Activated T-cell treated with anti-CD3 and anti-CD28 coated beads for 24 hours (primary cell): Measurements from ENCODE around the gene POU5F1.
"Not testable (repeated sequence)": the region's sequence is repeated elsewhere in the genome, so short reads cannot be mapped to it uniquely, and the experiment has no call there.

Source experiments
- DNase-seq: peaks from one replicate; pipeline ENCODE4 v3.0.0-alpha.2; 2020; ENCODE audit warnings: low read depth

POU5F1 gene

DNA sequence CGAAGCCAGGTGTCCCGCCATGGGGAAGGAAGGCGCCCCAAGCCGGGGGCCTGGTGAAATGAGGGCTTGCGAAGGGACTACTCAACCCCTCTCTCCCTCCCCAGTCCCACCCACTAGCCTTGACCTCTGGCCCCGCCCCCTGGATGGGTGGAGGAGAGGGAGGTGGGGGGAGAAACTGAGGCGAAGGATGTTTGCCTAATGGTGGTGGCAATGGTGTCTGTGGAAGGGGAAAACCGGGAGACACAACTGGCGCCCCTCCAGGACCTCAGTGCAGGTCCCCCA lies at the start of gene POU5F1:
Gene POU5F1, minus strand, starts transcription at position 83 of the 282 bp plus-strand sequence. Its CDS starts 62 bp downstream, at position 21.
- DNase-seq = no peak

GRCh38 chr6:31216208-31216898 lies 45.9 kb upstream of the POU5F1 start:
- DNase-seq = no peak

- DNase-seq = not testable (repeated sequence)
Measured at GRCh38 chr6:31215216-31215615, 44.7 kb upstream of the POU5F1 start.

- DNase-seq = no peak
Measured at GRCh38 chr6:31214516-31214915, 44.0 kb upstream of the POU5F1 start.

GRCh38 chr6:31210741-31211532 lies 40.5 kb upstream of the POU5F1 start:
- DNase-seq = no peak

DNA sequence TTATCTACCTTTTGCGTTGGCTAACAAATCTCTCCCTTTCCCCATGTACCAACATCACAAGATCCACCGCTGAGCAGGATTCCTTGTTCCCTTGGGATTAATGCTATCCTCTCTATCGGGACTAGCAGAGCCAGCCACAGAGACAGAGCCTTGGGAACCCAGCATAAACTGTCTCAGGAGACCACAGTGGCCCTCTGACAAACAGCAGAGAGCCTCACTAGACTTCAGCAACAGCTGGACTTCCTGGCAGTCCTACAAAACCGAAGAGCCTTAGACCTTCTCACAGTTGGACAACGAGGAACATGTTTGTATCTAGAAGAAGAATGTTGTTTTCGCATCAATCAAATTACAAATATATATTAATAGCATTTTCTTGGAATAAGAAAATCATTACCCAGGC lies 39.6 kb upstream of the POU5F1 start:
- no peak for DNase-seq

DNA sequence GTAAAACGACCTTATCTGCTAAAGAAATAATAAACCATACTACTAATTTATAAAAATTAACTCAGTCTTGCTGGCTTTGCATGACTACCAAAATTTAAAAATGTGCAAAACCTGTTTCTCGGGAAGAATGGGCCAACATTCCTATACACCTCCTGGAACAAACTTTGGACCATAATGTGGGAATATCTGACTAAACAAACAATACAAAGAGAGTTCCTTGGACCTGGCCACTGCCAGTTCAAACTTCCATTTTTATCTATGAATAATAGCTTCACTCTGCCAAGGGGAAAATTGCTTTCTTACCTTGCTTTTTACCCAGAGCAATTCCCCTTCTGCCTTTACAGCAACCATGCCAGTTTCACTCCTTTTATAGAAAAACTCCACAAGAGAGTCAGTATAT lies 38.7 kb upstream of the POU5F1 start:
- DNase-seq = no peak

DNA sequence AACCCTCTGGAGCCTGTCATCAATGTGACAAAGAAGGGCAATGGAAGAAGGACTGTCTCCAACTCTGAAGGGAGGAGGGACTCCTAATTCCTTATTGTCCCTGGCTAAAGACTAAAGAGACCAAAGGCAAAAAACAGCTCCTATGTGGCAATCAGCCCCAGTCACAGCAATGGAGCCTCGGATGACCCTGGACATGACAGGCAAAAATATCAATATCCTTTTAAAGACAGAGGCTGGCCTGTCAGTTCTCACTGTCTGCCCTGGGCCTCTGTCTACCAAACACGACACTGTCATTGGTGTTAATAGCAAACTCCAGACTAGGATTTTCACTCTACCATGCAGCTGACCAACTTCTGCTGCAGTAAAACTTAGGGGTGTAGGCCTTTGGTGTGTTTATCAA lies 38.0 kb upstream of the POU5F1 start:
- no peak for DNase-seq

- no peak for DNase-seq
Measured at GRCh38 chr6:31205638-31206037, 35.2 kb upstream of the POU5F1 start.

DNA sequence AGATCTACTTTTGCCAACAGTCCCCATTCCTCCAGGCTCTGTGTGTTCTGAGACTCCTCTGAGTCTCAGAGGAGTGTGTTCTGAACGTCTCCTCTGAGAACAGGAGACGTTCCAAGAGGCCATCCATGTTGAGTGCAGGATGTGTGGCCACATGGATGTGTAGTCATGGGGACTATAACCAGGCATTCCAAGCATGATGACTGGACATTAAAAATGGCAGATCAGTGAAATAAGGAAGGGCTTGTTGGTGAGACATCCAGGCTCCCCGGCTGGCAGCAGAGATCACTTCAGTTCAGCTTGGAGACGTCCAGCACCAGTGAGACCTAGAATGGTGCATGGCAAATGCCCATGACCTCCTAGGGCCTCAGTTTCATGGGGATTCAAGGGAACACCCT lies 34.3 kb upstream of the POU5F1 start:
- no peak for DNase-seq

GRCh38 chr6:31203345-31203979 lies 33.0 kb upstream of the POU5F1 start:
- DNase-seq = peak; percentile 61

DNA sequence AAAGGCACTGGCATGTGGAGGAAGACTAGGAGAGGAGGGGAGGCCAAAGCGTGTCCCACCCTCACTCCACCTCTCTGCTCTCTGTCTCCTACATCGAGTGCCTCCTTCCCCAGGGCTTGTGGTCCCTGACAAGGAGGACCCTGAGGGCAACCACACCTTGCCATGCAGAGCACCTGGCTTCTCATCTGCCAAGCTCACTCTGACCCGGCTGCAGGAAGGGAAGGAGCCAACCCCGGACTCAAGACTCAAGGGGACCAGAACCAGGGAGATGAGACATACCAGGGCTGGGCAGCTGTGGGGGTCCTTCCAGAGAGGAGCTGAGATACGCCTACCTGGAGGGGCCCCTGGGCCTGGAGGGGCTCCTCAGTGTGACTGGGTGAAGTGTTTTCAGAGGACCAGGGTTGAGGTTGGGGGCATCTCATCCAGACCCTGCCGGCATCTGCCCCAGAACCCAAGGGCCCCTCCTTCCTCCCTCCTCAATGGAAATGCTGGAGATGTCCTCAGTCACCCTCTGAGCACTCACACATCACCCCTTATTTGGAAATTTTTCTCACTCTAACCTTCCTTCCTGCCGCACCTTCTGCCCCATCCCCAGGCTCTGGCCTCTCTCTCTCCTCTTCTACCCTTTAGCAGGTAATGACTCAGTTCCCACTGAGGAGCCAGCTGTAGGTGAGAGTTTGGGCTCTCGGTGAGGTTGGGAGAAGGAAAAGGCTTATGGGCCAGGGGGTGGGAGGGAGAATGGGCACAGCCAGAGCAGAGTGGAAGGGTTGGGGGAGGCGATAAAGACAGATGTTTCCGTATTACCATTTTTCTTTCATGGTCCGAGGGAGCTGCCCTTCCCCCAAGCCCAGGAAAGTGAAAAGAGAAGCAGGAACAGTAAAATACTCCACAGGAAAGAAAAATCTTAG lies 32.0 kb upstream of the POU5F1 start:
- DNase-seq = no peak

GRCh38 chr6:31199105-31199452 lies 28.6 kb upstream of the POU5F1 start:
- DNase-seq = not testable (repeated sequence)

DNA sequence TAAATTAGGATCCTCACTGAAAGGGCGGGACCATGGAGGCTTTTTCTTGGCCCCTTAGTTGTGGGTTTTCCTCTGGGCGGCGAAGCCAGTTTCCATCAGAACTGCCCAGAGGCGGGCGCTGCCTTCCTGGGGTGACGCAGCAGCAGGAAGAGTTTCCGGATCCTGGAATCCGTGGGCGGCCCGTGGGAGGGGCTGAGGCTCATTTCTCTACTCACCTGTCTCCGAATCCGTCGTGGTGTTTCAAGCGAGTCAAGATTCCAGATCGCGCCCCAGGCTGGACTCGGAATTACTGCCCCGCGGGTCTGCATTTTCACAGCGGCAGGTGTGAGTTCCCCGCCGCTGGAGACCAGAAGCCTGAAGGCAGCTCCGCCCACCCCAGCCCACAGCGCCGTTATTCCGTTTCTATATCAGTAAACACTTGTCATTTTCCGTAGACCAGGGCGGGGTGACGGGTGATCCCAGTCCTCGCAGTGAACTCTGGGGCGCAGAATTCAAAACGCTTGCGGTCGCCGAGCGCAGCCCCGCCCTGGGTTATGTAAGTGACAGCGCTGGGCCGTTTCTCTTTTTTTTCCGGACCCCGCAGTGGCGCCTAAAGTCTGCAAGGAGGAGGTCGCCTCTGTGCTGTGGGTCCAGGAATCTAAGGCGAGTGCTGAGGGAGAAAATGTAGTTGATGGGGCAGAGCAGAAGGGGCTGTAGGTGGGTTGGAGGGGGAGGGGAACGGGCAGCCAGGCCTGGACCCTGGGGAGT lies 27.2 kb upstream of the POU5F1 start:
- DNase-seq = peak; percentile 87

DNA sequence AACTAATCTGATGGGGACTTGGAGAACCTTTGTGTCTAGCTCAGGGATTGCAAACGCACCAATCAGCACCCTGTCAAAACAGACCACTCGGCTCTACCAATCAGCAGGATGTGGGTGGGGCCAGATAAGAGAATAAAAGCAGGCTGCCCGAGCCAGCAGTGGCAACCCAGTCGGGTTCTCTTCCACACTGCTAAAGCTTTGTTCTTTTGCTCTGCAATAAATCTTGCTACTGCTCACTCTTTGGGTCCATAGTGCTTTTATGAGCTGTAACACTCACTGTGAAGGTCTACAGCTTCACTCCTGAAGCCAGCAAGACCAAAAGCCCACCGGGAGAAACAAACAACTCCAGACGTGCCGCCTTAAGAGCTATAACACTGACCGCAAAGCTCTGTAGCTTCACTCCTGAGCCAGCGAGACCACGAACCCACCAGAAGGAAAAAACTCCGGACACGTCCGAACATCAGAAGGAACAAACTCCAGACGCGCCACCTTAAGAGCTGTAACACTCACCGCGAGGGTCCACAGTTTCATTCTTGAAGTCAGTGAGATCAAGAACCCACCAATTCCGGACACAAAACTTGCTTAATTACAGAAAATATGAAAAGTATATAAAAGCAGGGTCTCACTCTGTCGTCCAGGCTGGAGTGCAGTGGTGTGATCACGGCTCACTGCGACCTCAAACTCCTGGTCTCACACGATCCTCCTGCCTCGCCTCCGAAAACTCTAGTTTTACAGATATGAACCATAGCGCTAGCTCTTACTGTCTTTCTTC lies 26.0 kb upstream of the POU5F1 start:
- DNase-seq = not testable (repeated sequence)

- not testable (repeated sequence) for DNase-seq
Measured at GRCh38 chr6:31195308-31195979, 25.0 kb upstream of the POU5F1 start.

- no peak for DNase-seq
Measured at GRCh38 chr6:31194061-31194834, 23.8 kb upstream of the POU5F1 start.

DNA sequence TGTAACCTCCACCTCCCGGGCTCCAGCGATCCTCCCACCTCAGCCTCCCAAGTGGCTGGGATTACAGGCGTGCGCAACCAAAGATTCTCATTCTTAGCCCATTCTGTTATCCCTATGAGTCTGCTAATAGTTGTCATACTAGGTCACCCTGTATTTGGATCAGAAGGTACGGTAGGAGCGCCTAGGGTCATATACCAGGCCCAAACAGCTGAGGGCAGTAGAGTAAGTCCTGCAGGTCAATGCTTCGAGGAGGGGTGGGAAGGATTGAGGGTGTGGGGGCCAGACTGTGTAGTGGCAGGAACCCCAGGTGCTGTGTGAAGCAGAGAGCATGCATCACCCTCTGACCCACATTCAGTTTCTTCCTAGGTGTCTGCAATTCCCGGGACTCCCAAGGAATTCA lies 22.7 kb upstream of the POU5F1 start:
- DNase-seq = no peak

DNA sequence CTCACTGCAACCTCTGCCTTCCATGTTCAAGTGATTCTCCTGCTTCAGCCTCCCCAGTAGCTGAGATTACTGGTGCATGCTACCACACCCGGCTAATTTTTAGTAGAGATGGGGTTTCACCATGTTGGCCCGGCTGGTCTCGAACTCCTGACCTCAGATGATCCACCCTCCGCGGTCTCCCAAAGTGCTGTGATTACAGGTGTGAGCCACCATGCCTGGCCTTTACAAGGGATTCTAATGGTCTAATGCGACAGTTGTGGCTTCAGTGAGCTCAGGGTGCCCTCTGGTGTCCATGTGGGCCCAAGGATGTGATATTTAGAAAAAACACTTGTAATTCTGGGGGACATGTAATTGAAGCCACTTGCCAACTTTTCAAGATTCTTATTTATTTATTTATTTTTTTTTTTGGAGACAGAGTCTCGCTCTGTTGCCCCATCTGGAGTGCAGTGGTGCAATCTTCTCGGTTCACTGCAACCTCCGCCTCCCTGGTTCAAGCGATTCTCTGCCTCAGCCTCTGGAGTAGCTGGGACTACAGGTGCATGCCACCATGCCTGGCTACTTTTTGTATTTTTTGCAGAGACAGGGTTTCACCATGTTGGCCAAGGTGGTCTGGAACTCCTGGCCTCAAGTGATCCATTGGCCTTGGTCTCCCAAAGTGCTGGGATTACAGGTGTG lies 22.1 kb upstream of the POU5F1 start:
- peak; percentile 49 for DNase-seq
